OCI-LY1 (cell line): ENCODE measurements around the gene PIR.

Experiments used
- H2AFZ ChIP-seq: fragments of 200-600 bp; sonication (generic), shearing (Covaris generic); 2 replicates; pipeline ENCODE4 v1.6.0; 2014; ENCODE audit warnings: antibody characterized with exemption, mild to moderate bottlenecking, low read length
- H3F3A ChIP-seq: fragments of 200-600 bp; sonication (generic), shearing (Covaris generic); 2 replicates; pipeline ENCODE4 v1.6.0; 2014; ENCODE audit warnings: mild to moderate bottlenecking, antibody characterized with exemption, low read length, moderate library complexity; ENCODE audit not compliant: insufficient read depth
- H3K27ac ChIP-seq: fragments of 200-600 bp; sonication (generic); 2 replicates; pipeline ENCODE4 v1.5.1; 2014; ENCODE audit warnings: low read length, mixed run types, mild to moderate bottlenecking, low read depth; ENCODE audit not compliant: poor library complexity, severe bottlenecking
- H3K27me3 ChIP-seq: fragments of 200-600 bp; sonication (generic); 2 replicates; pipeline ENCODE4 v1.6.0; 2014; ENCODE audit warnings: antibody characterized with exemption, mild to moderate bottlenecking, low read length, moderate library complexity; ENCODE audit not compliant: insufficient read depth
- H3K36me3 ChIP-seq: fragments of 200-600 bp; sonication (generic); 2 replicates; pipeline ENCODE4 v1.6.1; 2014; ENCODE audit warnings: mild to moderate bottlenecking, antibody characterized with exemption, low read length, moderate library complexity, mixed read lengths; ENCODE audit not compliant: insufficient read depth
- H3K4me1 ChIP-seq: fragments of 200-600 bp; sonication (generic); 2 replicates; pipeline ENCODE4 v1.5.1; 2014; ENCODE audit warnings: mild to moderate bottlenecking, low read length, moderate library complexity; ENCODE audit not compliant: insufficient read depth, severe bottlenecking
- H3K4me2 ChIP-seq: fragments of 200-600 bp; sonication (generic), shearing (Covaris generic); 2 replicates; pipeline ENCODE4 v1.6.1; 2014; ENCODE audit warnings: low read length
- H3K4me3 ChIP-seq: fragments of 200-600 bp; sonication (generic); 2 replicates; pipeline ENCODE4 v1.5.1; 2014; ENCODE audit warnings: low read length, low read depth, mild to moderate bottlenecking, mixed read lengths; ENCODE audit not compliant: poor library complexity, severe bottlenecking
- H3K79me2 ChIP-seq: fragments of 200-600 bp; shearing (Covaris generic); 2 replicates; pipeline ENCODE4 v1.6.1; 2016; ENCODE audit warnings: mixed run types, low read length, mixed read lengths; ENCODE audit not compliant: insufficient read depth
- H3K9ac ChIP-seq: fragments of 200-600 bp; sonication (generic), shearing (Covaris generic); 2 replicates; pipeline ENCODE4 v1.6.1; 2014; ENCODE audit warnings: mild to moderate bottlenecking, low read length, mixed read lengths
- H3K9me2 ChIP-seq: fragments of 200-600 bp; sonication (generic), shearing (Covaris generic); 2 replicates; pipeline ENCODE4 v1.6.1; 2014; ENCODE audit warnings: low read depth, mild to moderate bottlenecking, low read length, mixed read lengths
- H3K9me3 ChIP-seq: fragments of 200-600 bp; shearing (Covaris generic); 2 replicates; pipeline ENCODE4 v1.6.1; 2014; ENCODE audit warnings: low read length, mixed read lengths
- H4K20me1 ChIP-seq: fragments of 200-600 bp; sonication (generic), shearing (Covaris generic); 2 replicates; pipeline ENCODE4 v1.6.0; 2016; ENCODE audit warnings: mild to moderate bottlenecking, low read length; ENCODE audit not compliant: insufficient read depth
- EZH2 ChIP-seq: fragments of 200-600 bp; sonication (generic), shearing (Covaris generic); IDR thresholded peaks from 2 replicates; pipeline ENCODE4 v1.8.0; 2017; ENCODE audit warnings: borderline replicate concordance, mixed run types, mild to moderate bottlenecking, antibody characterized with exemption, low read length, moderate library complexity, mixed read lengths
- TF ChIP-seq, protein P1 (sequence below): fragments of 200-600 bp; sonication (generic), shearing (Covaris generic); IDR thresholded peaks from 2 replicates; pipeline ENCODE4 v1.5.1; 2017; ENCODE audit warnings: mild to moderate bottlenecking, antibody characterized with exemption, low read length, moderate library complexity, mixed read lengths

Gene PIR

DNA sequence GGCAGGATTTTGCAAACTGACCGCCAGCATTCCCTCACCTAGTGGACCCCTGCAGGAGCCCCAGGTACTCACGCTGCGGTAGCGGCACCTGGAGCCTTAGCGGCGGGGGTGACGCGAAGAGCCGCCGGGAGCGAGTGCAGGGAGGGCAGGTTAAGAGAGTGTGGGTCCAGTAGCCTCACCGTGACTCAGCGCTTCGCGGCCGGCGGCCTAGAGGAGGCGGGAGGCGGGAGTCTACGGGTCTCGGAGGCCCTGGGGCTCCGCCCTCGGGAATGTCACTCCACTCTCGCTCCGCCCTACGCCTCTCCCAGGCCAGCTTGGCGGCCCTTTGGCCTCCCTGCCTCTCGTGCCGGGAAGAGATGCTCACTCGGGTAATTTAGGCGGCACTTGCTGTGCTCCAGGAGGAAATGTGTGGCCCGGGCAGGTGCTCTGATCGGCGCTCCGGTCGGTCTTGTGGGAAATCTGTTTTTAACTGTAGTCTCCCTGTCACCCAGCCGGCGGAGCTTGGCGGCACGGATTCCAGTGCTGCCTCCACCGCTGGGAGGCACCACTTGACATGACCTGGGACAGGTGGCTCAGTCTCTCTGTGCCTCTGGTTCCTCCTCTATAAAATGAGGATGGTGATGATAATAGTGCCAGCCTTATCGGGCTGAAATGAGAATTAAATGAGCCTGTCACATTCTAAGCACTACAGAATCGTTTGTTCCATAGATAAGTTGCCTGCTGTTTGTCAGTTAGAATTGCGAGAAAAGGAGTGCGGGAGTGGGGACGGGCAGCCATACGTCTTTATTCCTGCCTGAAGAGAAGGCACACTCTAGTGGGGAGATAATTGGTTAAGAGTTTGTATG, at the start of gene PIR:
TSS of gene PIR (minus strand) at position 216 of the 845 bp plus-strand sequence. CDS start 2,076 bp downstream, outside the sequence.
- Histone ChIP-seq H3K27ac (no peak within 1 kb of the TSS), H3K9me2 (no peaks in the 10 kb centered on the region), H3K27me3 (no peaks in the 10 kb centered on the region), H3K36me3 (no peaks in the 10 kb centered on the region), H4K20me1 (no peaks in the 10 kb centered on the region), H3K9ac (no peak within 1 kb of the TSS; the same call in 1 of the 2 replicates), H3K79me2 (no peaks in the 10 kb centered on the region), H3F3A (no peaks in the 10 kb centered on the region), H3K4me2 (peak within 1 kb of the TSS; percentile 50), H3K9me3 (no peaks in the 10 kb centered on the region), H3K4me1 (peaks cover 6% of the 10 kb centered on the region), H3K4me3 (peak within 1 kb of the TSS; percentile 41), H2AFZ (no peak within 1 kb of the TSS)
- TF ChIP-seq, protein P1, sequence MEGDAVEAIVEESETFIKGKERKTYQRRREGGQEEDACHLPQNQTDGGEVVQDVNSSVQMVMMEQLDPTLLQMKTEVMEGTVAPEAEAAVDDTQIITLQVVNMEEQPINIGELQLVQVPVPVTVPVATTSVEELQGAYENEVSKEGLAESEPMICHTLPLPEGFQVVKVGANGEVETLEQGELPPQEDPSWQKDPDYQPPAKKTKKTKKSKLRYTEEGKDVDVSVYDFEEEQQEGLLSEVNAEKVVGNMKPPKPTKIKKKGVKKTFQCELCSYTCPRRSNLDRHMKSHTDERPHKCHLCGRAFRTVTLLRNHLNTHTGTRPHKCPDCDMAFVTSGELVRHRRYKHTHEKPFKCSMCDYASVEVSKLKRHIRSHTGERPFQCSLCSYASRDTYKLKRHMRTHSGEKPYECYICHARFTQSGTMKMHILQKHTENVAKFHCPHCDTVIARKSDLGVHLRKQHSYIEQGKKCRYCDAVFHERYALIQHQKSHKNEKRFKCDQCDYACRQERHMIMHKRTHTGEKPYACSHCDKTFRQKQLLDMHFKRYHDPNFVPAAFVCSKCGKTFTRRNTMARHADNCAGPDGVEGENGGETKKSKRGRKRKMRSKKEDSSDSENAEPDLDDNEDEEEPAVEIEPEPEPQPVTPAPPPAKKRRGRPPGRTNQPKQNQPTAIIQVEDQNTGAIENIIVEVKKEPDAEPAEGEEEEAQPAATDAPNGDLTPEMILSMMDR, result peak; percentile 20; the same call in 1 of the 2 replicates
- no peak for TF ChIP-seq EZH2

DNA sequence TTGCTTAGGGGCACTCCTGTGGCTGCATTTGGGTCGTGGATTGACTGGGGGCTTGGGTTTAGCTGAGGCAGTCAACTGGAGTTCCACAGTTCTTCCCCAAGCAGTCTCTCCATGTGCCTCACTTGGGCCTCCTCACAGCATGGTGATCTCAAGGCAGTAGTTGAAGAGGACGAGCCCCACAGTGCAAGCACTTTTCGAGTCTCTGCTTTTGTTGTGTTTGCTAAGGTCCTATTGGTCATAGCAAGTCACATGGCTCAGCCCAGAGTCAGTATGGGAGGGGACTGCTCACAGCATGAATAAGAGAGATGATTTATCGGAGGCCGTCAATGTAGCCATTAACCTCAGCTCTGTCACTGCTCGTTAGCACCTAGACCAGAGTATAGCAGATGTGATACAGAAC, 37.2 kb upstream of the PIR start:
- Histone ChIP-seq H3K4me1 (no peaks in the 10 kb centered on the region), H3K9me2 (no peaks in the 10 kb centered on the region), H3K27me3 (no peaks in the 10 kb centered on the region), H3K9ac (no peak overlapping the region), H3K27ac (no peak overlapping the region), H3K79me2 (no peaks in the 10 kb centered on the region), H2AFZ (no peak overlapping the region), H3K4me2 (no peak overlapping the region), H4K20me1 (no peaks in the 10 kb centered on the region), H3F3A (no peaks in the 10 kb centered on the region), H3K36me3 (no peaks in the 10 kb centered on the region), H3K9me3 (no peaks in the 10 kb centered on the region), H3K4me3 (no peak overlapping the region)
- TF ChIP-seq EZH2, result no peak
- TF ChIP-seq, protein P1, result no peak

DNA sequence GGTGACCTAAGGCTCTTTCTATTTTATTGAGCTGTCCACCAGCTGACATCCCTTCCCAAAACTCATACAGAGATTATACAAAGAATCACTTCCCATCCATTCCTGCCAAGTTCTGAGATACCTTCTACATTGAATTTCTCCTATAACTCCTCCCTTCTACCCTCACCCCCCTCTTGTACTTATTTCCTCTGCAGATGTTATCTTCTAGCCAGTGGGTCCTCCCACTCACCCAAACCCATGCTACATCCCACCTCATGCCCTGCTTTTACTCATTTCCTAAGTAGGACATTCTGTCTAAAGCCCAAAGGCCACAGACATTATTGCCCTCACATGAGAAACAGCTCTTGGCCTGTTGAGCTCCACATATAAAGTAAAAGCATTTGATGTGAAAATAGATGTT, 36.0 kb upstream of the PIR start:
- H3K9me3 ChIP-seq, result no peaks in the 10 kb centered on the region
- H3K27me3 ChIP-seq, result no peaks in the 10 kb centered on the region
- H3K27ac ChIP-seq, result no peak overlapping the region
- H3K4me3 ChIP-seq, result no peak overlapping the region
- no peak overlapping the region for H2AFZ ChIP-seq
- TF ChIP-seq, protein P1, result no peak
- TF ChIP-seq EZH2, result no peak
- H4K20me1 ChIP-seq, result no peaks in the 10 kb centered on the region
- no peaks in the 10 kb centered on the region for H3K4me1 ChIP-seq
- H3K79me2 ChIP-seq, result no peaks in the 10 kb centered on the region
- H3K36me3 ChIP-seq, result no peaks in the 10 kb centered on the region
- no peaks in the 10 kb centered on the region for H3K9me2 ChIP-seq
- no peaks in the 10 kb centered on the region for H3F3A ChIP-seq
- no peak overlapping the region for H3K9ac ChIP-seq
- no peak overlapping the region for H3K4me2 ChIP-seq
